Lung (tissue), 12 donors: Measurements from ENCODE around the gene MPPED1. TPM values are rescaled to one million over a fixed set of nuclear protein-coding genes. Genes with fewer than 3 reads are reported as not detected.

ENCODE experiments used
- ATAC-seq: fragments of 200-7000 bp; cut with Tn5 transposase; one replicate; pipeline ENCODE4 v1.9.1; 2020; ENCODE audit warnings: moderate number of reproducible peaks; ENCODE audit not compliant: insufficient read depth, low FRiP score
- DNase-seq, 3 donors: peaks; one replicate each; pipeline ENCODE4 v3.0.0-alpha.2; 2013 to 2017
- H3K27ac ChIP-seq, 2 donors: one replicate each; pipeline ENCODE4 v1.5.1; 2013; ENCODE audit warnings: mild to moderate bottlenecking in 2 of 2, moderate library complexity in 2 of 2, control low read depth in 1 of 2, inconsistent platforms in 1 of 2, low read depth in 1 of 2, low read length in 1 of 2
- H3K27me3 ChIP-seq, 3 donors: one replicate each; pipeline ENCODE4 v1.5.1; 2013; ENCODE audit warnings: low read length in 2 of 3; ENCODE audit not compliant: control insufficient read depth in 3 of 3, insufficient read depth in 3 of 3
- H3K36me3 ChIP-seq, 4 donors: one replicate each; pipeline ENCODE4 v1.5.1; 2013; ENCODE audit warnings: low read length in 4 of 4, mild to moderate bottlenecking in 1 of 4, moderate library complexity in 1 of 4; ENCODE audit not compliant: control insufficient read depth in 4 of 4, insufficient read depth in 4 of 4
- H3K4me1 ChIP-seq, 5 donors: one replicate each; pipeline ENCODE4 v1.5.1; 2013; ENCODE audit warnings: low read length in 5 of 5, mild to moderate bottlenecking in 2 of 5, moderate library complexity in 1 of 5; ENCODE audit not compliant: control insufficient read depth in 5 of 5, insufficient read depth in 5 of 5
- H3K4me3 ChIP-seq: one replicate; pipeline ENCODE4 v1.5.1; 2013; ENCODE audit warnings: mild to moderate bottlenecking, control low read depth, moderate library complexity
- H3K9ac ChIP-seq, 2 donors: one replicate each; pipeline ENCODE4 v1.5.1; 2013; ENCODE audit warnings: low read length in 2 of 2, control low read depth in 1 of 2; ENCODE audit not compliant: insufficient read depth in 1 of 2
- H3K9me3 ChIP-seq, 4 donors: one replicate each; pipeline ENCODE4 v1.5.1; 2013; ENCODE audit warnings: low read length in 3 of 4, mild to moderate bottlenecking in 1 of 4, moderate library complexity in 1 of 4; ENCODE audit not compliant: control insufficient read depth in 4 of 4, insufficient read depth in 3 of 4
- CTCF ChIP-seq: IDR thresholded peaks from 2 replicates; pipeline ENCODE4 v1.5.1; 2012; ENCODE audit warnings: mild to moderate bottlenecking; ENCODE audit errors: control extremely low read depth, extremely low read depth
- WGBS, 2 donors: extraction: QIAGEN DNeasy Blood & Tissue Kit; methylation state at CpG; one replicate each; pipeline ENCODE4 v1.1.7; 2013; 5-methylcytosine and 5-hydroxymethylcytosine counted together
- polyA plus RNA-seq, 2 donors: library from polyadenylated mRNA; stranded (reverse); fragments of 200-250 nt; gene quantifications; one replicate each; pipeline ENCODE4 v1.2.1, GENCODE V29; 2013
- total RNA-seq, 2 donors: library from RNA; depleted of rRNA in 1 of 2; stranded (reverse); fragments of >200 nt in 1 of 2; gene quantifications; one replicate each; pipeline ENCODE4 v1.2.1, GENCODE V29; 2014 to 2021
- donor health status: control.
- donor health status: control.
- donor health status: Bipolar disorder and iron deficiency.
- donor health status: healthy.
- donor health status: DM: yes; HTN: yes; CAD: no.

MPPED1 gene
- total and polyA plus RNA-seq, 4 donors = 0.05 to 0.65 TPM; not detected in 2

GRCh38 chr22:43546186-43546585, 134.4 kb downstream of the MPPED1 start:
- DNase-seq (no peak), ATAC-seq (no peak)
- Histone ChIP-seq H3K9me3 (no peaks in the 10 kb centered on the region), H3K9ac (no peak overlapping the region), H3K27ac (no peak overlapping the region), H3K27me3 (no peaks in the 10 kb centered on the region), H3K36me3 (no peaks in the 10 kb centered on the region), H3K4me1 (no peaks in the 10 kb centered on the region), H3K4me3 (no peak overlapping the region)
- WGBS, 2 donors = 81 to 88% methylated on average over 5 of the region's 5 CpGs
- TF ChIP-seq CTCF = no peak

GRCh38 chr22:43550024-43550620, 138.3 kb downstream of the MPPED1 start:
- no peaks in the 10 kb centered on the region for H3K4me1 ChIP-seq
- H3K36me3 ChIP-seq = no peaks in the 10 kb centered on the region
- H3K27ac ChIP-seq = no peak overlapping the region
- no peak for TF ChIP-seq CTCF
- H3K9me3 ChIP-seq = peaks cover 0 to 4% (median 0%) of the 10 kb centered on the region in 4 donors
- H3K27me3 ChIP-seq = no peaks in the 10 kb centered on the region
- H3K4me3 ChIP-seq = no peak overlapping the region
- H3K9ac ChIP-seq = no peak overlapping the region
- 76 to 80% methylated on average over 14 of the region's 14 CpGs for WGBS, 2 donors
- no peak for DNase-seq
- no peak for ATAC-seq

GRCh38 chr22:43550672-43551071, 138.9 kb downstream of the MPPED1 start:
- TF ChIP-seq CTCF = no peak
- 71 to 81% methylated on average over 6 of the region's 6 CpGs for WGBS, 2 donors
- no peak for DNase-seq

More at GRCh38 chr22:43550672-43551071, 138.9 kb downstream of the MPPED1 start:
- no peaks in the 10 kb centered on the region for H3K36me3 ChIP-seq
- no peaks in the 10 kb centered on the region for H3K27me3 ChIP-seq
- no peaks in the 10 kb centered on the region for H3K4me1 ChIP-seq
- peaks cover 0 to 4% (median 0%) of the 10 kb centered on the region in 4 donors for H3K9me3 ChIP-seq
- no peak overlapping the region for H3K27ac ChIP-seq
- no peak for ATAC-seq
- no peak overlapping the region for H3K9ac ChIP-seq
- H3K4me3 ChIP-seq = no peak overlapping the region
